GM19351 (cell line): Measurements from ENCODE around the gene DAPP1.

Source experiments
- ATAC-seq: cut with Tn5 transposase; IDR thresholded peaks from one replicate; pipeline ENCODE4 v1.9.1; 2021; ENCODE audit warnings: mild to moderate bottlenecking, moderate library complexity; ENCODE audit not compliant: unreplicated experiment

The DAPP1 gene

GRCh38 chr4:99894161-99894997 lies 77.8 kb downstream of the DAPP1 start, which contains the start of gene LAMTOR3:
Gene LAMTOR3, minus strand, starts transcription at chr4:99894427. Its CDS starts 464 bp downstream, at chr4:99893963.
- ATAC-seq: peak; percentile 99

- ATAC-seq: no peak
These were observed 78.4 kb downstream of the DAPP1 start for GRCh38 chr4:99894998-99895397.

DNA sequence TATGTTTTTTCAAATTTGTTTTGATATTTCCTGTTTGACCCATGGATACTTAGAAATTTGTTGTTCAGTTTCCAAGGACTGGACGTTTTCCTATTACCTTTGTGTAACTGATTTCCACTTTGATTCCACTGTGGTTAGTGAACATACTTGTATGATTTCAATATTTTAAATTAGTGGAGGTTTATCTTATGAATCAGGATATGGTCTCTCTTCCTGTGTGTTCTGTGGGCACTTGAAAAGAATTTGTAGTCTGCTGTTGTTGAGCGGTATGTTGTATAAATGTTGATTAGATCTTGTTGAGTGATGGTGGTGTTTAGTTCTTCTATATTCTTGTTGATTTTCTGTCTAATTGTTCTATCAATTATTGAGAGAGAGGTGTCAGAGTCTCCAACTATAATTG lies 98.8 kb downstream of the DAPP1 start:
- no peak for ATAC-seq

GRCh38 chr4:99917575-99917974 lies 100.9 kb downstream of the DAPP1 start:
- no peak for ATAC-seq

- ATAC-seq: no peak
These were observed 102.0 kb downstream of the DAPP1 start for GRCh38 chr4:99918656-99919055.
